ENCODE results near the gene IQSEC3.

GRCh38 chr12:214003-214741 lies 147.6 kb downstream of the IQSEC3 start, which contains the start of gene SLC6A12:
- TF ChIP-seq SP1 (IDR thresholded peaks at IDR 0.05) (no peak), BHLHE40 (IDR thresholded peaks at IDR 0.05; ENCODE audit: borderline replicate concordance) (no peak), CTBP1 (IDR thresholded peaks at IDR 0.05; ENCODE audit: borderline replicate concordance) (no peak), LEF1 (IDR thresholded peaks at IDR 0.05; ENCODE audit: borderline replicate concordance) (no peak), ARNT (IDR thresholded peaks at IDR 0.05) (no peak), L3MBTL2 (conservative IDR thresholded peaks at IDR 0.05) (no peak), HDGF (IDR thresholded peaks at IDR 0.05; ENCODE audit: borderline replicate concordance) (no peak)
